H1 (cell line): ENCODE measurements around the gene ERGIC3.
"Not testable (repeated sequence)": the region's sequence is repeated elsewhere in the genome, so short reads cannot be mapped to it uniquely, and the experiment has no call there.

Experiments
- ASH2L ChIP-seq: fragments of 200-600, 300-600 bp; sonication (generic); IDR thresholded peaks from one replicate; pipeline ENCODE4 v1.7.1; 2017; ENCODE audit warnings: low read length
- EP300 ChIP-seq, 2 experiments: IDR thresholded peaks; 1 replicate in 1 of 2; 2 replicates in 1 of 2; pipeline ENCODE4 v1.6.1; 2011 to 2012; ENCODE audit warnings: low read depth in 2 of 2, low read length in 2 of 2, mild to moderate bottlenecking in 2 of 2, borderline replicate concordance in 1 of 2, inconsistent platforms in 1 of 2, moderate library complexity in 1 of 2
- EZH2 ChIP-seq: fragments of 200-600 bp; sonication (generic); IDR thresholded peaks from 2 replicates; pipeline ENCODE4 v1.7.1; 2012; ENCODE audit warnings: low read depth, mild to moderate bottlenecking, moderate library complexity, low read length, inconsistent platforms; ENCODE audit not compliant: severe bottlenecking
- POLR2A ChIP-seq, 2 experiments: IDR thresholded peaks; 1 replicate in 1 of 2; 2 replicates in 1 of 2; pipeline ENCODE4 v1.6.1; 2011; ENCODE audit warnings: low read depth in 2 of 2, low read length in 2 of 2, mild to moderate bottlenecking in 2 of 2; ENCODE audit errors: control extremely low read depth in 1 of 2
- RFX5 ChIP-seq: IDR thresholded peaks from 2 replicates; pipeline ENCODE4 v1.6.1; 2011; ENCODE audit warnings: low read depth, low read length, improper control_type of control experiment, borderline replicate concordance
- SUZ12 ChIP-seq: fragments of 200-600 bp; sonication (generic); IDR thresholded peaks from 2 replicates; pipeline ENCODE4 v1.6.1; 2012; ENCODE audit warnings: mild to moderate bottlenecking, inconsistent platforms, low read length, moderate library complexity, mixed read lengths
- TF ChIP-seq, protein P1 (sequence below), 3 experiments: IDR thresholded peaks; 1 replicate in 2 of 3; 2 replicates in 1 of 3; pipeline versions ENCODE4 v1.5.1 to v1.6.1; 2011; ENCODE audit warnings: low read length in 3 of 3, mild to moderate bottlenecking in 3 of 3, inconsistent platforms in 2 of 3, low read depth in 1 of 3, moderate library complexity in 1 of 3; ENCODE audit not compliant: insufficient read depth in 1 of 3; ENCODE audit errors: control extremely low read depth in 1 of 3

GRCh38 chr20:35517767-35518166 is 24.1 kb upstream of the ERGIC3 start:
- TF ChIP-seq EZH2; POLR2A (IDR thresholded peaks at IDR 0.05; ENCODE audit: control extremely low read depth in 1 of 2, low read depth in 2 of 2, low read length in 2 of 2); RFX5; SUZ12; EP300 (IDR thresholded peaks at IDR 0.05; ENCODE audit: borderline replicate concordance in 1 of 2, low read depth in 2 of 2, low read length in 2 of 2); ASH2L: not testable (repeated sequence)
- TF ChIP-seq, protein P1, sequence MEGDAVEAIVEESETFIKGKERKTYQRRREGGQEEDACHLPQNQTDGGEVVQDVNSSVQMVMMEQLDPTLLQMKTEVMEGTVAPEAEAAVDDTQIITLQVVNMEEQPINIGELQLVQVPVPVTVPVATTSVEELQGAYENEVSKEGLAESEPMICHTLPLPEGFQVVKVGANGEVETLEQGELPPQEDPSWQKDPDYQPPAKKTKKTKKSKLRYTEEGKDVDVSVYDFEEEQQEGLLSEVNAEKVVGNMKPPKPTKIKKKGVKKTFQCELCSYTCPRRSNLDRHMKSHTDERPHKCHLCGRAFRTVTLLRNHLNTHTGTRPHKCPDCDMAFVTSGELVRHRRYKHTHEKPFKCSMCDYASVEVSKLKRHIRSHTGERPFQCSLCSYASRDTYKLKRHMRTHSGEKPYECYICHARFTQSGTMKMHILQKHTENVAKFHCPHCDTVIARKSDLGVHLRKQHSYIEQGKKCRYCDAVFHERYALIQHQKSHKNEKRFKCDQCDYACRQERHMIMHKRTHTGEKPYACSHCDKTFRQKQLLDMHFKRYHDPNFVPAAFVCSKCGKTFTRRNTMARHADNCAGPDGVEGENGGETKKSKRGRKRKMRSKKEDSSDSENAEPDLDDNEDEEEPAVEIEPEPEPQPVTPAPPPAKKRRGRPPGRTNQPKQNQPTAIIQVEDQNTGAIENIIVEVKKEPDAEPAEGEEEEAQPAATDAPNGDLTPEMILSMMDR (IDR thresholded peaks at IDR 0.05; ENCODE audit: control extremely low read depth in 1 of 3, insufficient read depth in 1 of 3, low read depth in 1 of 3, low read length in 3 of 3) = not testable (repeated sequence)
